NOMO-1 (cell line): Measurements from ENCODE around the gene DPM2.

Source experiments
- DNase-seq, 2 experiments: peaks; one replicate each; lab custom pipeline; 2025; ENCODE audit not compliant: unreplicated experiment in 2 of 2; lab: John Stamatoyannopoulos, UW

The DPM2 gene, protein sequence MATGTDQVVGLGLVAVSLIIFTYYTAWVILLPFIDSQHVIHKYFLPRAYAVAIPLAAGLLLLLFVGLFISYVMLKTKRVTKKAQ

DNA sequence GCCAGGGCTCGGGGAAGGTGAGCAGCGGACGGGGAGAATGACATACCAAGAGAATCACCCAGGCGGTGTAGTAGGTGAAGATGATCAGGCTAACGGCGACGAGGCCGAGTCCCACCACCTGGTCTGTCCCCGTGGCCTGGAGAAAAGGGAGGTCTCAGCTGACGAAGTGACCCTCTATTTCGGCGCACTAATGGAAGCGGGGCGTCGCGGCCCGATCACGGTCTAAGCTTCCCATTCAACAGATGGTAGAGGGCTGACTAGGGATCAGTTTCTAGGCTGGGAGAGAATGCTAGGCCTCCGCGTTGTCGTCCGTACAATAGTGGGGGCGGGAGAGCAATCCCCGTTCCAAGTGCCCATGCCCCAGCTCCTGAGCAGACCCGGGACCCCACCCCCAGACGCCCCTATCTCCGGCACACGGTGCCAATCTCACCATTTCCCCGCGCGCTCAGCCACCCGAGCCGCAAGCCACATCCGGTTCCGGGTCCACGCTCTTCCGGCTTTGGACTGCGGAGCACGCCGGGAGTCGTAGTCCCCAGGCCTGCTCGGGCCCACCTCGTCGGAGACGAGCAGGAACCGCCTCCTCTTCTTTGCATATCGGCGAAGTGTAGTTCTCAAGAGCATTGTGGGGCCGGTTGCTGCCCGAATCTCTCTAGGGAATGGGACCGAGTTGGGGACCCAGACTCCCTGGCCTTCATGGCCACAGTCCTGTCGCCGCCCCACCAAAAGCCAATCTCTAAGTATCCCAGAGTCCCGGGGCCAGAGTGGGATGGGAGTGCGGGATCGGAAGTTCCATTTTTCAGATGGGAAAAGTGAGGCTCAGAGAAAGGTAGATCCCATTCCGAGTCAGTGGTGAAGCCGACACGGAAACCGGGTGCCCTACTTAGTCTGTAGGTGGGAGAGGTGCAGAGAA lies at the start of gene DPM2:
Gene DPM2 (minus strand): TSS at position 467 of the 910 bp plus-strand sequence. CDS start 34 bp downstream, at position 433.
- DNase-seq, result peak; percentile 78 to 87

DNA sequence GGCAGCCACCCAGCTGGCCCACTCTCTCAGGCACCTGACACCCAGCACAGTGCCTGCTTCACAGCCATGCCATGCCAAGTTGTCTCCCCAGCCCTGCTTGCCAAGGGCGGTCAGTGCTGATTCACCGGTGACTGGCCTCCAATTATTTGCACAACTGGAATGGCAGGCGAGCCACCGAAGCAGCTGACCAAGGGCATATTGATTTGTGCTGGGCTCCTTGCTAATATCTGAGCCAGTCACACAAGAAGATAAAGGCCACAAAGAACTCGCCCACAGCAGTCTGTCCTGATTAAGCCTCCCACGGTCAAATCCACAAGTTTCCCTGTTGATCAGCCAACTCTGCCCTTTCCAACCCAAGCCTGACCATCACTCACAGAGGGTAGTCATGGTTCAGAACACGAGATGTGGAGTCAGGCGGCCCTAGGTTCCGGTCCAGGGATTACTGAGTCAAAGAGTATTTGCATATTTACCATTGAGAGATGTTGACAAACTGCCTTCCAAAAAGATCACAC lies 49.5 kb upstream of the DPM2 start:
- no peak for DNase-seq

DNA sequence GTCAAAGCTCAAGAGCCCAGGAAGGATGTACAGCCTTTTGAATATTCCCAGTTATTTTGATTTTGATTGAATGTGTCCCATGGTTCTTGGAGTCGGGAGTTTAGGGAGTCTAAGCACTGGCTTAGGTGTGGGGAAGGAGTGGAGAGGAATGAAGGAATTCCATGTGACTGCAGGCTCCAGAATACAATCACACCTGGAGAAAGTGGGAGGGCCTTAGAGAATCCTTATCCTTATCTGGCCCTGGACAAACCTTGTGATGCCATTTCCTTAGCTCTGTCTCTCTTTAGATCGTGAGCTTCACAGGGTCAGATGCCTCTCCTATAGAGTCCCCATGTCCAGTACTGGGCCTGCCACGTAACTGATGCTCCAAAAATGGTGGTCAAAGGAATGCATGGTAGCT lies 47.4 kb upstream of the DPM2 start:
- DNase-seq, result no peak

GRCh38 chr9:127983847-127984289 lies 46.2 kb upstream of the DPM2 start:
- no peak for DNase-seq

DNA sequence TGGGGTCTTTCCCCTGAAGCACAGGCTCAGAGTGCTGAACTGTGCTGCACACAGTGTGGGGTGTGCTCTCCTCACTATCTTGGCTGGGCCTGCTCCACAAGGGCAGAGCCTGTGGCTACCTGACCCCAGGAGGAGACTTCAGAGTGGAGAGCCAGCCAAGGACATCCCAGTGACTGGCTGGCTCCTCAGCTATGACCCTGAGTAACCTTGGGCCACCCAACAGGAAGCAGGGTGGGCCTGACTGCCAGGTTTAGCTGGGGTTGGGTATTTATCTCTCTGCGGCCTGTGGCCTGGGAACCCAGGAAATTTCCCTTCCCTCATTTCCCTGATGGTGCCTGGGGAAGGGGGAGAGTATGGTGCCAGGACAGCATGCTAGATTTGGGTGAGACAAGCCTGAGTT lies 45.3 kb upstream of the DPM2 start:
- DNase-seq, result no peak

DNA sequence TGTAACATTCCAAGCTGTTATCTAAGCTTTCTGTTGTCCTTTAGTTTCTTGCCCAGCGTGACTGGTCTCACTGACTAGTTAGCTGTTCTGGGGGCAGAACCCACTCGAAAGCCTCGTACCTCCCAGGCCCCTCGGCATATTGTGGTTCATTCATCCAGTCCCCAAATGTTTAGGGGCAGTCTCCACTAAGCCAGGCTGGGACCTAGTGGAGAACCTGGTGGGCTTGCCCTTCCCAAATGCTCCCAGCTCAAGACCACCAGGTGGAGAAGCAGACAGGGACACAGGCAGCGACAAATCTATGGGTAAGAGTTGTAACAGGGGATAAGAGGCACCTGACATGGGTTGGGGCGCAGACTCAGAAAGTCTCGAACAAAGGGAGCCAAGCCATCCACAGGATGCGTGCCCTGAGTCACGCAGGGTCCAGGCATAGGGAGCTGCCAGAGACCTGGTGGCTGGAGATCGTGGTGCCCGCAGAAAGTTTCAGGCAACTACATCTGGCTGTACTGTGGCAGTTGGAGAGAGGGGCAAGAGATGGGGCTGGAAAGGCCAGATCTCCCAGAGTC lies 44.0 kb upstream of the DPM2 start:
- DNase-seq, result no peak

- DNase-seq, result peak; percentile 91 to 96
These were observed 43.3 kb upstream of the DPM2 start, which contains the start of gene EEIG1 for GRCh38 chr9:127980706-127981558. TSS of gene EEIG1 (minus strand) at chr9:127980989. CDS start at chr9:127980137, 852 bp downstream.

GRCh38 chr9:127980060-127980705 lies 42.5 kb upstream of the DPM2 start:
- no peak for DNase-seq

DNA sequence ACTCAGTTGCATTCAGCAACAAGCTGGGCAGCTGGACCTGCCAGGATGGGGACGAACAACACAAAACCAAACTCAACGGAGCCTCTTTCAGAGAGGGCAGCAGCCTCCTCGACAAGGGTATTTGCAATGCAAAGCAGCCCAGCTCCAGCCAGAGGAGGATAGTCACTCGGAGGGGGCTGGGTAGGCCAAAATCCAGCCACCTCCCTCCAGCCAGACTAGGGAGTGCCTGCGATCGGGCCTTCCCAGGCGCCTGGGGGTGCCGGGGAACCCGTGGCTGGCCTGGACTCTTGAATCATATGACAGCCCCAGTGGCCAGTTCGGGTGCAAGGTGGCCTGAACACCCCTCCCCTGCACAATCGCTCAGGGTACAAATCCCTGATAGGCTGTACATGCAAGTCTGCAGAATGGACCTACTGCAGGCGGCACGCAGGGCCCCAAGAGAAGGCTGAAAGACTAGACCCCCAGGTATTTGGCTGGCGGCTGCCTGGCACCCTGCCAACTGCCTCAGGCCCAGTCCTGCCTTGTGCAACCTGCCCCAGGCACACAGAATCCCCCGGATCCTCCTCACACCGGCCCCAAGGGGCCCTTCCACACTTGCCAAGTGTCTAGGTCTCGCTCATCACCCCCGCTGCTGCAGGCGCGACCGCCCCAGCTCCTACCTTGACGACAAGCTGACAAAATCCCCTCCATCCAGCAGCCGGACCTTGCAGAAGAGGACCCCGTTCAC lies 41.8 kb upstream of the DPM2 start:
- DNase-seq, result no peak

DNA sequence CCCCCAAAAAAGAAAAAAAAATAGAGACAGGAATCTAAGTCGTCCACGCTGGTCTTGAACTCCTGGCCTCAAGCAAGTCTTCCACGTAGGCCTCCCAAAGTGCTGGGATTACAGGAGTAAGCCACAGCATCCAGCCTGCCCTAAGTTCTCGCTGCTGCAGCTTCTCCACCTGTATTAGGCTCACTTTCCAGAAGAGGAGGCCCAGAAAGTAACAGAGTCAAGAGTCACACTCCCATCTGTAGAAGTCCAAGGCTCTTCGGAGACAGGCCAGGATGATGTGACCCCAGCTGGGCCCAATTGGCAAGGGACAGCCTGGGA lies 41.3 kb upstream of the DPM2 start:
- DNase-seq, result no peak

- no peak for DNase-seq
These were observed 40.4 kb upstream of the DPM2 start for GRCh38 chr9:127977884-127978647.

GRCh38 chr9:127977009-127977883 lies 39.6 kb upstream of the DPM2 start:
- DNase-seq, result no peak

DNA sequence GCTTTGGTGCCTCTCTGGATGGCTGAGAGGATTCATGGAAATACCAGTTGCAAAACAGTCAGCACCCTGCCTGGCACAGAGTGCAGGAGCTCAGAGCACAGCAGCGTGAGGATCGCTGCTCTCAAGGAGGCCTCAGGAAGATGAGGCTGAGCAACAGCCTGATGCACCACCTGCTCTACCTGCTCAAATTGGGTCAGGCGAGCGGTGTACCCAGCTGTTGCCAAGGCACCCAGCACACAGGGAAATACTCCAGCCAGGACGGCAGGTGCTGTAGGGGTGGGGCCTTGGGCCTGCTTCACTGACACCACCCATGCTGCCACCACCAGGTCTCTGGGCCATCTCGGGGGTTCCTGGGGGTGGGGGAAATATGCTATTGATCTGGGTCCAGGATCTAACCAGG lies 38.8 kb upstream of the DPM2 start:
- DNase-seq, result no peak

DNA sequence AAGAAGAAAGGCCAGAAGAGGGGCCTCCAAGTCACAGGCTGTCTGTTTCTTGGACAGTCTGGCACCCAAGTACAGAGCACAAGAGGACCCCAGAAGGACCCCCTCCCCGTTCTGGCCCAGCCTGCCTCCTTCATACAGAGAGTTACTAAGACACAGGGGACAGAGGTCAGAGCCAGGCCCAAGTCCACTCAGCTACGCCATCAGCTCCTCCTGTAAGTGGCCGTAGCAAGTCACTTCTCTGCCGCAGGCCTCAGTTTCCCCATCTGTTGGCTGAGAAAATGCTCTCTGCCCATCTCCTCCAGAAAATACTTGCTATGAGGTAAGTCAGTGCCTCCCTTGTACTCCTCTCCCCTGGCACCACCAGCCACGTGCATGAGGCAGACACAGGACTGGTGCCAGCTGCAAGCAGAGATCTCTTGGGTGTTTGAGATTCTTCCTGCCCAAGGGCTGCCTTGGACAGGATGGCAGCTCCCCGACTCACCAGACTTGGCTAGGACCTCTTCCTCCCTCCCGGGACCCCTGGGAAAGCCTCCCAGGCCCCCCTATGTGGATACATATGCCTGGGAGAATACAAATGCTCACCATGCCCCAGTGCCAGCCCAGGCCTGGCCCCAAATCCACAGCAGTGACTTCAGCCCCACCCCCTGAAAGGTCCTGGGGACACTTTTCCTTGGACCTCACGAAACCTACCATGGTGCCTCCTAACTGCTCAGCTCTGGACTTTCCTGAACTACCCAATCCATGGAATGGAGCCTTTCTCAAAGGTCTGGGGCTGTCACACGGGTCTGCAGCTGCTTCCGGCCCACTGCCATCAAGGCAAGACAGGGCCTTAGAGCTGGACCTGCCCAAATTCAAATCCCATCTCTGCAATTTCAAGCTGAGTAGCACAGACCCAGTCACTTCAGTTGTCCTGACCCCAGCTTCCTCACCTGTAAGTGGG lies 38.0 kb upstream of the DPM2 start:
- DNase-seq, result no peak

GRCh38 chr9:127974769-127975261 lies 37.2 kb upstream of the DPM2 start:
- DNase-seq, result no peak

DNA sequence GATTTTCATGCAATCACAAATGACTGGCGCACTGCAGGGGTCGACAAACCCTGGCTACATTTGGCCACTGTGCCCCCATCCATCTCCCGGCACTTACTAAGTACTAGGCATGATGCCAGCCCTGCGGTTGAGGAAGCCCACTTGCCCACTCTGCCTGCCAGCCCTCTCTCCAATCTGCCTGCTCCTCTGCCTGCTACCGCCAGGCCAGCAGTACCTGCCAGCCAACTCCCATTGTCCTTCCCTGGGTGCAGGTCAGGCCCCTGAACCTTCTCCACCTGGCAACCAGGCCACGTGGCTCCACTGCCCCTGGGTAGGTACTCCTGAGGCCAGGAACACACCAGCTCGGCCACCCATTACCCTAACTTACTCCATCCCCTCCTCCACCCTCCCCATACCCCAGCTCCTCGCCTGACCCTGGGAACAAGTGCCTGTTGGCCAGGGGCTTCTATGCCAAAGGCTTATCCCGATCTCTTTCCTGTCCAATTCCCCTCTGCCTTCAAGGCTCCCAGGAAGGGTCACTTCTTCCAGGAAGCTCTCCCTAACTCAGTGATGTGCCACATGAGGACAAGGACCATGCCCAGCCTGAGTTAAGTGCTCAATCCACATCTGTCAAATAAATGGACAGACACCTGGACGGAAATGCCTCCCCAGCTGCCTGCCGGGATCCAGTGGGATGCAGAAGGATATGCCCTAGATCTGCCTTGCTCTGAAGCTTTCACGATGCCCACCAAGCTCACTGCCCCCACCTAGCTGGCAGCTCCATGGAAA lies 36.5 kb upstream of the DPM2 start:
- DNase-seq, result no peak
